GM19438 (cell line): ENCODE measurements around the gene TMEM127.
"Not testable (repeated sequence)": the region's sequence is repeated elsewhere in the genome, so short reads cannot be mapped to it uniquely, and the experiment has no call there.

Source experiments
- ATAC-seq: cut with Tn5 transposase; IDR thresholded peaks from one replicate; pipeline ENCODE4 v1.9.1; 2021; ENCODE audit warnings: low read depth; ENCODE audit not compliant: unreplicated experiment

Gene TMEM127

GRCh38 chr2:96243843-96244242 is 22.0 kb downstream of the TMEM127 start:
- no peak for ATAC-seq

GRCh38 chr2:96241900-96242611 is 23.7 kb downstream of the TMEM127 start:
- peak; percentile 91 for ATAC-seq

- no peak for ATAC-seq
Observed at GRCh38 chr2:96241227-96241626, 24.6 kb downstream of the TMEM127 start.

GRCh38 chr2:96240341-96241038 is 25.3 kb downstream of the TMEM127 start:
- no peak for ATAC-seq

GRCh38 chr2:96239745-96240264 is 26.0 kb downstream of the TMEM127 start:
- ATAC-seq = no peak

GRCh38 chr2:96239091-96239490 is 26.7 kb downstream of the TMEM127 start:
- ATAC-seq = no peak

GRCh38 chr2:96238266-96238665 is 27.5 kb downstream of the TMEM127 start:
- ATAC-seq = no peak

GRCh38 chr2:96236882-96237281 is 28.9 kb downstream of the TMEM127 start:
- no peak for ATAC-seq

GRCh38 chr2:96233880-96234316 is 31.9 kb downstream of the TMEM127 start:
- ATAC-seq = peak; percentile 99

GRCh38 chr2:96233436-96233835 is 32.4 kb downstream of the TMEM127 start:
- no peak for ATAC-seq

- ATAC-seq = no peak
Observed at GRCh38 chr2:96231316-96231715, 34.5 kb downstream of the TMEM127 start.

- ATAC-seq = no peak
Observed at GRCh38 chr2:96225016-96225533, 40.7 kb downstream of the TMEM127 start.

GRCh38 chr2:96221106-96221505 is 44.7 kb downstream of the TMEM127 start:
- ATAC-seq = not testable (repeated sequence)

GRCh38 chr2:96219959-96220358 is 45.8 kb downstream of the TMEM127 start:
- ATAC-seq = not testable (repeated sequence)

- no peak for ATAC-seq
Observed at GRCh38 chr2:96218508-96219131, 47.2 kb downstream of the TMEM127 start.

- ATAC-seq = no peak
Observed at GRCh38 chr2:96214554-96214953, 51.2 kb downstream of the TMEM127 start.

- ATAC-seq = no peak
Observed at GRCh38 chr2:96213379-96213778, 52.4 kb downstream of the TMEM127 start.

- ATAC-seq = no peak
Observed at GRCh38 chr2:96212339-96212738, 53.5 kb downstream of the TMEM127 start.

- ATAC-seq = no peak
Observed at GRCh38 chr2:96209729-96210085, 56.1 kb downstream of the TMEM127 start.

GRCh38 chr2:96209011-96209728 is 56.6 kb downstream of the TMEM127 start:
- ATAC-seq = no peak
